Nephron progenitor cell (in vitro differentiated cells): ENCODE results near the gene MX2.

Source experiments
- DNase-seq: peaks from one replicate; pipeline ENCODE4 v3.0.0; 2021
- H3K27ac Mint-ChIP-seq: 2 replicates; pipeline ENCODE4 v1.8.0; 2021; ENCODE audit warnings: mild to moderate bottlenecking, moderate library complexity, mixed read lengths
- H3K27me3 Mint-ChIP-seq: 2 replicates; pipeline ENCODE4 v1.8.0; 2021; ENCODE audit warnings: mild to moderate bottlenecking, low read depth, mixed read lengths; ENCODE audit not compliant: poor library complexity
- H3K36me3 Mint-ChIP-seq: 2 replicates; pipeline ENCODE4 v1.8.0; 2021; ENCODE audit warnings: low read depth, mixed read lengths
- H3K4me1 Mint-ChIP-seq: 2 replicates; pipeline ENCODE4 v1.8.0; 2021; ENCODE audit warnings: mixed read lengths
- H3K4me3 Mint-ChIP-seq: 2 replicates; pipeline ENCODE4 v1.8.0; 2021; ENCODE audit warnings: mild to moderate bottlenecking, moderate library complexity, mixed read lengths
- H3K9me3 Mint-ChIP-seq: 2 replicates; pipeline ENCODE4 v1.8.0; 2021; ENCODE audit warnings: mild to moderate bottlenecking, moderate library complexity, mixed read lengths
- CTCF ChIP-seq: fragments of 200-600 bp; sonication (generic); IDR thresholded peaks from 2 replicates; pipeline ENCODE4 v1.5.0; 2021; ENCODE audit warnings: antibody characterized with exemption

Gene MX2

GRCh38 chr21:41433566-41433965, 71.7 kb downstream of the MX2 start:
- no peaks in the 10 kb centered on the region for H3K36me3 Mint-ChIP-seq
- H3K27ac Mint-ChIP-seq: no peak overlapping the region

GRCh38 chr21:41435706-41436105, 73.9 kb downstream of the MX2 start:
- TF ChIP-seq CTCF: no peak
- Mint-ChIP-seq H3K4me3 (no peak overlapping the region), H3K4me1 (no peaks in the 10 kb centered on the region), H3K36me3 (no peaks in the 10 kb centered on the region), H3K27me3 (peaks cover 3% of the 10 kb centered on the region), H3K9me3 (peaks cover 13% of the 10 kb centered on the region), H3K27ac (no peak overlapping the region)
- DNase-seq: no peak

More at GRCh38 chr21:41433566-41433965, 71.7 kb downstream of the MX2 start:
- no peaks in the 10 kb centered on the region for H3K4me1 Mint-ChIP-seq
- TF ChIP-seq CTCF: no peak
- H3K4me3 Mint-ChIP-seq: no peak overlapping the region
- H3K27me3 Mint-ChIP-seq: peaks cover 25% of the 10 kb centered on the region
- DNase-seq: no peak
- peaks cover 13% of the 10 kb centered on the region for H3K9me3 Mint-ChIP-seq

DNA sequence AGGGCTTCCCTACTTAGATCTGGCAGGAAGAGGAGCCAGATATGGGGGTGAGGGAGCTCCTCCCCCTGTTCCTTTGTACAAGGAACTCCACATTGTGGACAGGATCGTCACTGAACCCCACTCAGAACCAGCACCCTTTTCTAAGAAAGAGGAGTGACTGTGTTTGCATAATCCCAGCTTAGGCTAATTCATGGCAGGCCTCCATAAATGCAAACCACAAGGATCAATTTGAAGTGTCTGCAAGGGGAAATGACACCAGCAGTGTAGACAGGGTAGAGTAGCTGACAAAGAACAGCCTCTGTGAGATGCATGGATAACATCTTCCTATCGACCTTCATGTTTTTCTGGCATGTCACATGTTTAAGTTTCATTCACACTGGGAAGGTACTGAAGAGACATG, 75.9 kb downstream of the MX2 start:
- no peak for TF ChIP-seq CTCF
- Mint-ChIP-seq H3K4me1 (no peaks in the 10 kb centered on the region), H3K27ac (no peak overlapping the region), H3K4me3 (no peak overlapping the region), H3K27me3 (peaks cover 3% of the 10 kb centered on the region), H3K36me3 (no peaks in the 10 kb centered on the region), H3K9me3 (peaks cover 13% of the 10 kb centered on the region)
- DNase-seq: no peak

DNA sequence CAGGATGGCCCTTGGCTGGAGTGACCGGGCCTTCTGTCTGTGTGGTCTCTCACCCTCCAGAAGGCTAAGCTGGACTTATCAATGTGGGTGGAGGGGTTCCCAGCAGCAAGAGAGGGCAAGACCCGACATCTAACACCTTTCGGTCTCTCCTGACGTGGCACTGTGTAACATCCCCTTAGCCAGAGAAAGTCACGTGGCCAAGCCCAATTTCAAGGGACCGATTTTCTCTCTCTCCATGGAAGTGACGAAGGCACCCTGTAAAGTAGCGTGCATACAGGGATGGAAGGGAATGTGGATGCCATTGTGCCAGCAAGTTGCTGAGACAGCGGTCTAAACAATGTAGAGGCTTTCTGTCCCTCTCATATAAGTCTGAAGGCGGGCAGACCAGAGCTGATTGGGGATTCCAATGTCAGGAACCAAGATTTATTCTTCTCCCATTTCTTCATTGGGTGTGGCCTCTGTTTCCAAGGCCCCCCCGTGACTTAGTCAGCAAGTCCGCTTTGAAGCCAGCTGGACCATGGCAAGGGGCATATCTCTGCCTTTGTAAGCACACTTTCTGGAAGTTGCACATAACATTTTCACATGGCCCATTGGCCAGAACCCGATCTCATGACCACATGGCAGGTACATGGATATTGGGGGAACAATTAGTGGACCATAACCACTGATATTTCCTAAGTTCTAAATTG, 76.7 kb downstream of the MX2 start:
- H3K4me1 Mint-ChIP-seq: no peaks in the 10 kb centered on the region
- peaks cover 13% of the 10 kb centered on the region for H3K9me3 Mint-ChIP-seq
- H3K27me3 Mint-ChIP-seq: peaks cover 4% of the 10 kb centered on the region
- no peak for TF ChIP-seq CTCF
- DNase-seq: no peak
- H3K27ac Mint-ChIP-seq: no peak overlapping the region
- H3K36me3 Mint-ChIP-seq: no peaks in the 10 kb centered on the region
- no peak overlapping the region for H3K4me3 Mint-ChIP-seq

DNA sequence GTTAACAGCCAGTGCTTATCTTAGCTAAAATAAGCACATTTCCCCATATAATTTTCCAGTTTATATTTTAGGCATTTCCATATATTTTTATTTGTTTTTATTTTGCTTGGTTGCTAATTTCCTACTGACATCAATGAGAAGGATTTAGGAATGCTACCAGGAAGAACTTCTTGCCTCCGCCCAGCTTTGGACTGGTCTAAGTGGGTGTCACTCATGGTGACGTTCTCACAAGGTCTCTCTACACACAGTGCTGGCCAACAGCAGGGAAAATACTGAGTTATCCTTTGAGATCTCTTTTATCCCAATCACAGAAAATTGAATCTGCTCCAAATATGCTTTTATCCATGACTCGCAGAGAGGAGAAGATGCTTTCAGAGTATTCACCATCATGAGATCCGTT, 77.4 kb downstream of the MX2 start:
- Mint-ChIP-seq H3K36me3 (no peaks in the 10 kb centered on the region), H3K4me1 (no peaks in the 10 kb centered on the region), H3K27me3 (peaks cover 7% of the 10 kb centered on the region), H3K27ac (no peak overlapping the region), H3K9me3 (peaks cover 13% of the 10 kb centered on the region), H3K4me3 (no peak overlapping the region)
- no peak for TF ChIP-seq CTCF
- no peak for DNase-seq

- H3K4me3 Mint-ChIP-seq: no peak overlapping the region
- TF ChIP-seq CTCF: no peak
- H3K36me3 Mint-ChIP-seq: no peaks in the 10 kb centered on the region
- peaks cover 6% of the 10 kb centered on the region for H3K4me1 Mint-ChIP-seq
- H3K27ac Mint-ChIP-seq: no peak overlapping the region
- H3K9me3 Mint-ChIP-seq: no peaks in the 10 kb centered on the region
- DNase-seq: no peak
- H3K27me3 Mint-ChIP-seq: peaks cover 7% of the 10 kb centered on the region
Measured at GRCh38 chr21:41441546-41441945, 79.7 kb downstream of the MX2 start.
